ENCODE measurements around the gene ELP4. TPM values are rescaled to one million over a fixed set of nuclear protein-coding genes. Genes with fewer than 3 reads are reported as not detected.
A peak's percentile ranks its signal among the peaks of the same experiment; 100 is the strongest.

ELP4 gene
- total RNA-seq, 1 experiment from 2014 or later = 15.2 TPM

DNA sequence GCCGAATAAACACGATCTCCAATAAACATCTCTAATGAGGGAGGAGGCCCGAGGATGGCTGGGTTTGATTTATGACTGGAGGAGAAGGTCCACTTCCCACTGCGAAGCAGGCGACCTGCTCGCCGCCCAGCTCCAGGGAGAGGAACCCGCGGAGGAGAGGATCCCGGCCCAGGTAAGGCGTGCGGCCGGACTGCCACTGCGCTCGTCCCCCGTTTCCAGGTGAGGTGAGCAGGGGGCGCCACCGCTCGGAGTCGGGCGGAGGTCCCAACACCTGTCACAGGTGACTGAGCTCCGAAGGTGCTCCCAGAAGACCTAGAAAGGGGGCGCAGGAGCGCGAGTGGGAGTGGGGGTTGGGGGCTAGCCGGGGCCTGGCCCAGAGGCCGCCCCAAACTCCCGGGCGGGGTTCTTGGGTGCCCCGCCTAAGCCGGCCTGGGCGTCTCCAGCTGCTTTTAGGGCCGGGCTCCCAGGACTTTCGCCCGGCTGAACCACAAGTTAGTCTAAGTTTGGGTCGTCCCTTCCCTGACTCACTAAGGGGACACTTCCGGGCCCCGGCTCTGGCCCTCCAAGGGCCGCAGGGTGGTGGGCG is 307.0 kb downstream of the ELP4 start:
- no peak overlapping the region for H3K27ac ChIP-seq (ENCODE audit: insufficient read length, low read depth, low read length)
- no peak overlapping the region for H2BK120ac ChIP-seq (ENCODE audit: low read depth, low read length, poor library complexity, severe bottlenecking)
- no peaks in the 10 kb centered on the region for H3K79me1 ChIP-seq (ENCODE audit: insufficient read depth, low read depth, low read length, poor library complexity, severe bottlenecking)
- peaks cover 99% of the 10 kb centered on the region for H3K27me3 Mint-ChIP-seq (ENCODE audit: low read depth)
- H3K4me1 ChIP-seq (ENCODE audit: insufficient read depth, low read length) = no peaks in the 10 kb centered on the region; the same call in 1 of the 2 replicates
- peak; percentile 49 for DNase-seq
- H3K9me3 ChIP-seq (ENCODE audit: control insufficient read depth, low read depth, low read length) = no peaks in the 10 kb centered on the region
- H3K14ac ChIP-seq (ENCODE audit: insufficient read depth, low read length) = no peak overlapping the region
- no peak overlapping the region for H2AFZ ChIP-seq (ENCODE audit: low read length)
- H3K4ac ChIP-seq (ENCODE audit: low read depth, low read length) = no peak overlapping the region
- H3K36me3 Mint-ChIP-seq (ENCODE audit: insufficient read depth in 1 of 3, low read depth in 3 of 3) = no peaks in the 10 kb centered on the region; a peak in 1 of 7 replicates
- peaks cover 0 to 8% of the 10 kb centered on the region in 2 experiments; a peak in 2 of 5 replicates for H3K9me3 Mint-ChIP-seq
- H3K9ac ChIP-seq (ENCODE audit: extremely low read depth, insufficient read length, low read length) = no peak overlapping the region
- peak overlapping the region; percentile 31 to 74; a peak in 4 of 5 replicates for H3K4me3 Mint-ChIP-seq
- H2AK5ac ChIP-seq (ENCODE audit: insufficient read length, low read length) = no peak overlapping the region
- no peak overlapping the region for H4K91ac ChIP-seq (ENCODE audit: insufficient read length, low read depth, low read length)
- H3K27ac Mint-ChIP-seq = no peak overlapping the region; a peak in 1 of 7 replicates
- peaks cover 3% of the 10 kb centered on the region for H4K20me1 ChIP-seq (ENCODE audit: control insufficient read depth, insufficient read depth, insufficient read length)
- no peak overlapping the region for H2BK15ac ChIP-seq (ENCODE audit: low read depth, low read length)
- H3K18ac ChIP-seq (ENCODE audit: insufficient read length, low read depth, low read length) = no peak overlapping the region
- TF ChIP-seq, protein P1, sequence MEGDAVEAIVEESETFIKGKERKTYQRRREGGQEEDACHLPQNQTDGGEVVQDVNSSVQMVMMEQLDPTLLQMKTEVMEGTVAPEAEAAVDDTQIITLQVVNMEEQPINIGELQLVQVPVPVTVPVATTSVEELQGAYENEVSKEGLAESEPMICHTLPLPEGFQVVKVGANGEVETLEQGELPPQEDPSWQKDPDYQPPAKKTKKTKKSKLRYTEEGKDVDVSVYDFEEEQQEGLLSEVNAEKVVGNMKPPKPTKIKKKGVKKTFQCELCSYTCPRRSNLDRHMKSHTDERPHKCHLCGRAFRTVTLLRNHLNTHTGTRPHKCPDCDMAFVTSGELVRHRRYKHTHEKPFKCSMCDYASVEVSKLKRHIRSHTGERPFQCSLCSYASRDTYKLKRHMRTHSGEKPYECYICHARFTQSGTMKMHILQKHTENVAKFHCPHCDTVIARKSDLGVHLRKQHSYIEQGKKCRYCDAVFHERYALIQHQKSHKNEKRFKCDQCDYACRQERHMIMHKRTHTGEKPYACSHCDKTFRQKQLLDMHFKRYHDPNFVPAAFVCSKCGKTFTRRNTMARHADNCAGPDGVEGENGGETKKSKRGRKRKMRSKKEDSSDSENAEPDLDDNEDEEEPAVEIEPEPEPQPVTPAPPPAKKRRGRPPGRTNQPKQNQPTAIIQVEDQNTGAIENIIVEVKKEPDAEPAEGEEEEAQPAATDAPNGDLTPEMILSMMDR (conservative IDR thresholded peaks at IDR 0.05) = no peak
- H3K79me2 ChIP-seq (ENCODE audit: insufficient read depth, low read length) = no peaks in the 10 kb centered on the region
- no peak overlapping the region for H3K4me2 ChIP-seq (ENCODE audit: insufficient read depth, insufficient read length, low read length)
- H2BK20ac ChIP-seq (ENCODE audit: low read depth, low read length, poor library complexity, severe bottlenecking) = no peak overlapping the region
- no peak overlapping the region for H3K23ac ChIP-seq (ENCODE audit: insufficient read length, low read depth, low read length)
- no peak overlapping the region for H4K5ac ChIP-seq (ENCODE audit: insufficient read length, low read depth, low read length)
- H4K8ac ChIP-seq (replicated peaks; ENCODE audit: insufficient read length, low read depth, low read length) = no peak overlapping the region
- H3T11ph ChIP-seq (ENCODE audit: low read length) = no peak overlapping the region
- no peak overlapping the region for H2BK5ac ChIP-seq (ENCODE audit: insufficient read length, low read length)
- peaks cover 32 to 66% of the 10 kb centered on the region in 2 experiments for H3K4me1 Mint-ChIP-seq
- peaks cover 92% of the 10 kb centered on the region for H3K27me3 ChIP-seq (ENCODE audit: insufficient read depth, low read length)
- peaks cover 28% of the 10 kb centered on the region for H3K23me2 ChIP-seq (ENCODE audit: insufficient read length, low read depth, low read length, poor library complexity, severe bottlenecking)
- WGBS (ENCODE audit: extremely low coverage, insufficient read length, low lambda C conversion rate) = no CpG with 5 or more reads among the region's 40 CpGs
- no peak overlapping the region for H2BK12ac ChIP-seq (ENCODE audit: insufficient read length, low read depth, low read length)
- H3K56ac ChIP-seq (ENCODE audit: insufficient read length, low read depth, low read length) = no peak overlapping the region

Measured in H9 (cell line).